Measurements from ENCODE around the gene SUN3. TPM values are rescaled to one million over a fixed set of nuclear protein-coding genes. Genes with fewer than 3 reads are reported as not detected.

The SUN3 gene
- total and polyA plus RNA-seq, 2 of the 8 experiments (the other 6 are each of a cell fraction or from before 2014, with no cell fraction given) = not detected

- WGBS, 2 experiments (ENCODE audit: extremely low coverage in 1 of 2, insufficient coverage in 1 of 2, insufficient read length in 1 of 2, insufficient replicate concordance in 2 of 2, low coverage in 1 of 2, low lambda C conversion rate in 2 of 2, missing lambda C conversion rate in 1 of 2) = 90% methylated on average over 2 of the region's 2 CpGs; no CpG with 5 or more reads in 1 of the 2 experiments
- Histone ChIP-seq H2BK20ac (ENCODE audit: low read length) (no peak overlapping the region), H3K4me3 (ENCODE audit: extremely low read depth in 1 of 4, insufficient read depth in 2 of 4, low read depth in 3 of 4, low read length in 4 of 4) (no peak overlapping the region), H3K4me1 (replicated peaks in 1 of 4; ENCODE audit: control insufficient read depth in 3 of 4, insufficient read depth in 4 of 4, low read length in 3 of 4) (no peaks in the 10 kb centered on the region; a peak in 1 of 7 replicates), H4K8ac (ENCODE audit: extremely low read depth, insufficient read depth, low read length) (no peak overlapping the region), H2AK5ac (ENCODE audit: low read depth, low read length) (no peak overlapping the region), H3K23ac (ENCODE audit: insufficient read length) (no peak overlapping the region), H3K18ac (ENCODE audit: extremely low read depth, low read length) (no peak overlapping the region), H3K36me3 (ENCODE audit: control insufficient read depth in 2 of 4, insufficient read depth in 4 of 4, low read length in 3 of 4) (no peaks in the 10 kb centered on the region), H2BK12ac (ENCODE audit: low read depth, low read length) (no peak overlapping the region), H3K4me2 (ENCODE audit: insufficient read depth in 1 of 2, low read depth in 2 of 2, low read length in 2 of 2) (no peak overlapping the region), H3K79me2 (ENCODE audit: control insufficient read depth in 1 of 2, insufficient read depth in 2 of 2, low read length in 2 of 2) (no peaks in the 10 kb centered on the region), H2AFZ (ENCODE audit: low read length) (0 out of 2 replicates have a peak overlapping the region, but pooled peaks have one; percentile 94), H2BK15ac (ENCODE audit: low read length) (no peak overlapping the region), H3K56ac (replicated peaks; ENCODE audit: insufficient read length, low read depth, low read length) (no peak overlapping the region), H3K14ac (ENCODE audit: insufficient read length) (no peak overlapping the region), H3K9ac (replicated peaks in 1 of 4; ENCODE audit: extremely low read depth in 1 of 4, low read depth in 3 of 4, low read length in 3 of 4) (no peak overlapping the region), H3K27me3 (replicated peaks in 1 of 4; ENCODE audit: control insufficient read depth in 3 of 4, extremely low read depth in 1 of 4, insufficient read depth in 3 of 4, low read length in 3 of 4) (no peaks in the 10 kb centered on the region), H4K91ac (replicated peaks; ENCODE audit: insufficient read length, low read length) (no peak overlapping the region), H3K4ac (replicated peaks; ENCODE audit: insufficient read length, low read depth, low read length) (no peak overlapping the region), H2BK5ac (ENCODE audit: low read depth, low read length) (no peak overlapping the region), H3K27ac (ENCODE audit: low read depth, low read length) (no peak overlapping the region), H4K20me1 (replicated peaks in 1 of 2; ENCODE audit: control insufficient read depth in 1 of 2, insufficient read depth in 2 of 2, low read length in 2 of 2) (no peaks in the 10 kb centered on the region), H3K9me3 (ENCODE audit: insufficient read depth in 2 of 2, low read depth in 1 of 2, low read length in 1 of 2) (no peaks in the 10 kb centered on the region), H2BK120ac (replicated peaks; ENCODE audit: low read depth, low read length) (no peak overlapping the region), H3K23me2 (ENCODE audit: low read depth, low read length) (no peaks in the 10 kb centered on the region), H4K5ac (ENCODE audit: insufficient read length, low read depth, low read length) (no peak overlapping the region), H3K79me1 (ENCODE audit: low read depth, low read length) (no peaks in the 10 kb centered on the region)
- no peak for FAIRE-seq
- CTCF ChIA-PET (ENCODE audit: partially characterized antibody) = no interaction called here
- DNase-seq (ENCODE audit: low read depth in 1 of 2, low spot score in 2 of 2) = no peak
- POLR2A ChIA-PET (ENCODE audit: partially characterized antibody) = no interaction called here
- TF ChIP-seq RFX5 (IDR thresholded peaks at IDR 0.05; ENCODE audit: borderline replicate concordance, low read depth, low read length) (no peak), RBBP5 (IDR thresholded peaks at IDR 0.05; ENCODE audit: borderline replicate concordance, low read depth, low read length) (no peak)
These were observed 24.9 kb downstream of the SUN3 start for GRCh38 chr7:48004032-48004431.

Data from H1 (cell line).